Kidney (tissue), 14 donors: Measurements from ENCODE around the gene TECPR1. TPM values are rescaled to one million over a fixed set of nuclear protein-coding genes. Genes with fewer than 3 reads are reported as not detected.

Experiments used
- DNase-seq, 5 donors: peaks; one replicate each; pipeline ENCODE4 v3.0.0-alpha.2; 2013 to 2020
- FAIRE-seq: peaks from 2 replicates; lab custom pipeline; 2012; peaks lifted over from hg19 to GRCh38; lab: Jason Lieb, UNC
- H3K27ac ChIP-seq, 2 donors: one replicate each; pipeline ENCODE4 v1.7.0; 2013; ENCODE audit warnings: low read depth in 2 of 2, low read length in 2 of 2, inconsistent platforms in 1 of 2
- H3K27me3 ChIP-seq: one replicate; pipeline ENCODE4 v1.7.1; 2013; ENCODE audit warnings: low read length, inconsistent platforms; ENCODE audit not compliant: control insufficient read depth, insufficient read depth
- H3K36me3 ChIP-seq, 3 donors: one replicate each; pipeline versions ENCODE4 v1.7.0 to v1.7.1; 2013; ENCODE audit warnings: low read length in 3 of 3, control low read depth in 1 of 3, inconsistent platforms in 1 of 3; ENCODE audit not compliant: insufficient read depth in 3 of 3, control insufficient read depth in 2 of 3
- H3K4me1 ChIP-seq, 3 donors: one replicate each; pipeline versions ENCODE4 v1.7.0 to v1.7.1; 2013; ENCODE audit warnings: low read length in 3 of 3, inconsistent platforms in 1 of 3, low read depth in 1 of 3; ENCODE audit not compliant: control insufficient read depth in 2 of 3, insufficient read depth in 2 of 3
- H3K4me3 ChIP-seq, 3 donors: one replicate each; pipeline versions ENCODE4 v1.7.0 to v1.8.1; 2013; ENCODE audit warnings: low read length in 3 of 3, control low read depth in 1 of 3, inconsistent platforms in 1 of 3
- H3K9ac ChIP-seq, 3 donors: one replicate each; pipeline versions ENCODE4 v1.7.0 to v1.7.1; 2013; ENCODE audit warnings: low read length in 3 of 3, control low read depth in 1 of 3, inconsistent platforms in 1 of 3
- H3K9me3 ChIP-seq, 3 donors: one replicate each; pipeline versions ENCODE4 v1.7.0 to v1.7.1; 2013; ENCODE audit warnings: low read length in 3 of 3, control low read depth in 1 of 3, inconsistent platforms in 1 of 3; ENCODE audit not compliant: control insufficient read depth in 2 of 3, insufficient read depth in 1 of 3
- CTCF ChIP-seq: IDR thresholded peaks from 3 replicates; pipeline ENCODE4 v1.5.1; 2012; ENCODE audit warnings: mild to moderate bottlenecking, moderate library complexity, borderline replicate concordance; ENCODE audit not compliant: insufficient read depth; ENCODE audit errors: extremely low read depth
- intact Hi-C: fragments of 100-400 bp; cut with DNase I; formaldehyde crosslinking; loops from one replicate; pipeline ENCODE4 v1.11.1; 2022
- polyA plus RNA-seq: library from polyadenylated mRNA; stranded (reverse); fragments of 350-450 nt; fragmentation: Illumina TruSeq; extraction: RNeasy Lipid Tissue Mini Kit (QIAGEN cat#74804); gene quantifications from one replicate; pipeline ENCODE4 v1.2.3, GENCODE V29; 2014; ENCODE audit warnings: low read depth, low replicate concordance; ENCODE audit not compliant: insufficient read depth
- total RNA-seq: library from RNA; stranded (reverse); fragmentation: NEBNext Ultra II Directional; extraction: Animal tissue kit (Norgen Biotek cat#: 25700); gene quantifications from one replicate; pipeline ENCODE4 v1.2.1, GENCODE V29; 2021
- donor health status: control.
- donor health status: control.
- donor health status: control.
- donor health status: control.
- donor health status: control.
- donor health status: DM: yes; HTN: yes; CAD: no.
- donor health status: Normal renal cell carcinoma (clear cell type).

The TECPR1 gene
- total and polyA plus RNA-seq, 2 donors from 2014 or later, result 5.1 to 39.5 TPM

DNA sequence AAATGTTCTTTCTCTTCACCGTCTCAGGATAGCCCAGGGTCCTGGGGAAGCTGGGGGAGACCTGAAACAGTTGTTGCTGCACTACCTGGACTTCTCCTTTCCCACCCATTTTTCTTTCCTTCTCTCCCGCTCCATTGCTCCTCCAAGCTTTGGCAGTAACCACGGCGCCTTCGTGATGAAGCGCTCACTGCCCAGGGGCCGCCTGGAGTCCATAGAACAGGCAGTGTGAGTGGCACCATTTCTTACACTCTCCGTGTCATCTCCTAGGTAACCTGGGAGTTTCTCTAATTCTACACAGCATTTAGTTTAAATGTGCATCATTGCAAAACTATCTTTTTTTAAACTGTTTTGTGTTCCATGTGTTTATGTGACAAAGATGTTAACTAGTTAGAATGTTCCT lies 81.1 kb downstream of the TECPR1 start:
- DNase-seq (peak in 1 of 5 donors; percentile 27), FAIRE-seq (no peak)
- H3K27me3 ChIP-seq, result no peaks in the 10 kb centered on the region
- H3K9ac ChIP-seq, result no peak overlapping the region
- TF ChIP-seq CTCF, result no peak
- no peak overlapping the region for H3K27ac ChIP-seq
- no peak overlapping the region for H3K4me3 ChIP-seq
- intact Hi-C loops, result no loop called here
- no peaks in the 10 kb centered on the region for H3K9me3 ChIP-seq
- H3K36me3 ChIP-seq, result peaks cover 0 to 14% (median 6%) of the 10 kb centered on the region in 3 donors
- H3K4me1 ChIP-seq, result peaks cover 0 to 2% (median under 1%) of the 10 kb centered on the region in 3 donors

GRCh38 chr7:98168904-98169621 lies 83.0 kb downstream of the TECPR1 start:
- no peaks in the 10 kb centered on the region for H3K9me3 ChIP-seq
- peaks cover 0 to 6% (median 5%) of the 10 kb centered on the region in 3 donors for H3K4me1 ChIP-seq
- H3K4me3 ChIP-seq, result no peak overlapping the region
- H3K36me3 ChIP-seq, result peaks cover 0 to 2% (median 0%) of the 10 kb centered on the region in 3 donors
- H3K27me3 ChIP-seq, result no peaks in the 10 kb centered on the region
- no peak overlapping the region for H3K27ac ChIP-seq
- DNase-seq (no peak), FAIRE-seq (no peak)
- TF ChIP-seq CTCF, result no peak
- intact Hi-C loops, result loop anchor here (5.0 to 10.0 kb wide), 2 partner anchors 64 to 147 kb away; partner anchors contain the start of gene LMTK2
- no peak overlapping the region for H3K9ac ChIP-seq

GRCh38 chr7:98168181-98168903 lies 83.7 kb downstream of the TECPR1 start:
- H3K9me3 ChIP-seq, result no peaks in the 10 kb centered on the region
- peak; percentile 55 for TF ChIP-seq CTCF
- H3K4me1 ChIP-seq, result peaks cover 0 to 9% (median 6%) of the 10 kb centered on the region in 3 donors
- no peaks in the 10 kb centered on the region for H3K27me3 ChIP-seq
- H3K4me3 ChIP-seq, result no peak overlapping the region
- H3K9ac ChIP-seq, result no peak overlapping the region
- H3K36me3 ChIP-seq, result peaks cover 0 to 2% (median 0%) of the 10 kb centered on the region in 3 donors
- intact Hi-C loops, result loop anchor here (5.0 to 10.0 kb wide), 2 partner anchors 64 to 146 kb away; partner anchors contain the start of gene LMTK2
- DNase-seq (peak in 4 of 5 donors; percentile 63 to 84 (median 79)), FAIRE-seq (peak; percentile 88)
- H3K27ac ChIP-seq, result no peak overlapping the region
